ENCODE results near the gene BLM.

GRCh38 chr15:90763366-90764099 lies 46.4 kb downstream of the BLM start:
- no peak for TF ChIP-seq CTCF (IDR thresholded peaks at IDR 0.05 in 2 of 3, conservative IDR thresholded peaks at IDR 0.05 in 1 of 3; ENCODE audit: borderline replicate concordance in 1 of 3, insufficient read depth in 1 of 3, low read depth in 2 of 3, low read length in 2 of 3)
- no peak for TF ChIP-seq ZFX (IDR thresholded peaks at IDR 0.05)
- no peak for TF ChIP-seq REST (IDR thresholded peaks at IDR 0.05; ENCODE audit: low read depth)
- TF ChIP-seq SIN3A (IDR thresholded peaks at IDR 0.05; ENCODE audit: low read depth) = no peak
- TF ChIP-seq SRF (IDR thresholded peaks at IDR 0.05; ENCODE audit: low read depth) = no peak
- no peak for TF ChIP-seq ZNF274 (IDR thresholded peaks at IDR 0.05; ENCODE audit: low read depth, low read length)
- TF ChIP-seq EZH2phosphoT487 (IDR thresholded peaks at IDR 0.05; ENCODE audit: borderline replicate concordance) = no peak
- TF ChIP-seq EZH2 (IDR thresholded peaks at IDR 0.05) = no peak
- no peak for TF ChIP-seq TCF7L2 (IDR thresholded peaks at IDR 0.05; ENCODE audit: borderline replicate concordance, extremely low read depth, insufficient read depth, insufficient read length)
- TF ChIP-seq POLR2A (IDR thresholded peaks at IDR 0.05; ENCODE audit: borderline replicate concordance, extremely low read depth, insufficient read depth, insufficient read length) = no peak
- no peak for TF ChIP-seq ELF1 (IDR thresholded peaks at IDR 0.05; ENCODE audit: borderline replicate concordance, low read depth)
- no peak for TF ChIP-seq ZBTB33 (IDR thresholded peaks at IDR 0.05; ENCODE audit: extremely low read depth, insufficient replicate concordance, low read length)

All from HCT116 (cell line).